Progenitor cell of endocrine pancreas (in vitro differentiated cells): ENCODE results near the gene ARHGAP26. TPM values are rescaled to one million over a fixed set of nuclear protein-coding genes. Genes with fewer than 3 reads are reported as not detected.

Experiments used
- DNase-seq: peaks from one replicate; pipeline ENCODE4 v3.0.0; 2021; ENCODE audit warnings: low spot score; ENCODE audit not compliant: unreplicated experiment
- H3K27ac Mint-ChIP-seq: 2 replicates; pipeline ENCODE4 v1.8.0; 2021; ENCODE audit warnings: mild to moderate bottlenecking, moderate library complexity, mixed read lengths
- H3K27me3 Mint-ChIP-seq: 2 replicates; pipeline ENCODE4 v1.8.0; 2021; ENCODE audit warnings: mixed read lengths
- H3K36me3 Mint-ChIP-seq: 2 replicates; pipeline ENCODE4 v1.8.0; 2022; ENCODE audit warnings: mixed read lengths; ENCODE audit not compliant: insufficient read depth
- H3K4me1 Mint-ChIP-seq: 2 replicates; pipeline ENCODE4 v1.8.0; 2021; ENCODE audit warnings: low read depth, mixed read lengths
- H3K4me3 Mint-ChIP-seq: 2 replicates; pipeline ENCODE4 v1.8.0; 2021; ENCODE audit warnings: low read depth, mild to moderate bottlenecking, moderate library complexity, mixed read lengths
- H3K9me3 Mint-ChIP-seq: 2 replicates; pipeline ENCODE4 v1.8.0; 2021; ENCODE audit warnings: low read depth, mixed read lengths
- total RNA-seq: library from RNA; stranded (reverse); gene quantifications from 2 replicates; pipeline ENCODE4 v1.2.1, GENCODE V29; 2021
- TF ChIP-seq, protein P1 (sequence below): fragments of 200-600 bp; sonication (generic); IDR thresholded peaks from one replicate; pipeline ENCODE4 v1.5.0; 2021; ENCODE audit warnings: antibody characterized with exemption, mild to moderate bottlenecking; ENCODE audit not compliant: unreplicated experiment

ARHGAP26 gene
- total RNA-seq, 1 donor from 2014 or later = 21.3 TPM

DNA sequence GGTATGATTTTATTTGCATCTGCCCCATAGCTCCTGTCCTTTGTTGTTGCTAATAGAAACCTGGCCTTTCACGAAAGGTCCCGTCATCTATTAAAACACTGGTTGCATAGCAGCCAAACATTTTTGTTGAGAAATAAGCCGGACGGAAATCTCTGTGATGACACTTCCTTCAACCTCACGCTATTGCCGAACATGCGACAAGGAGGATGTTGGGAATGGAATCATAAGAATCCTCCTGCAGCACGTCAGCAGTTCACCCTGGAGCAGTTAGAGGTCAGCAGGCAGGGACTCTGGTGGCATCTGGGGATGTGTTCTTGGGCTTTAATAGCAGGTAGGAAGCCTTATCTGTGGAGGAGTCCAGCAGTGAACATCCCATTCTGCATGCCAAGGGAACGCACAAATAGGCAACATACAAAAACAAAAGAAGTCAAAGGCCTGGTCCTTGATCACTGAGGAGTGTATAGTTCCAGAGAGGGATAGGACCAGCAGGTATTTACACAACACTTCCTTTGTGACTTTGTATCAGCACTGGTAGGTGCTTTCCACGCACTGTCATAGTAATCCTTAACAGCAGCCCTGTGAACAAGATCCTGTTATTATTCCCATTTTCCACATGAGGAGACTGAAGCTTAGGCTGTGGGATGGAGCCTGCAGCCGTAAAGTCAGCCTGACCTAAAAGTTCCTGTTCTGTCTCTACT is 33.4 kb downstream of the ARHGAP26 start:
- TF ChIP-seq, protein P1, sequence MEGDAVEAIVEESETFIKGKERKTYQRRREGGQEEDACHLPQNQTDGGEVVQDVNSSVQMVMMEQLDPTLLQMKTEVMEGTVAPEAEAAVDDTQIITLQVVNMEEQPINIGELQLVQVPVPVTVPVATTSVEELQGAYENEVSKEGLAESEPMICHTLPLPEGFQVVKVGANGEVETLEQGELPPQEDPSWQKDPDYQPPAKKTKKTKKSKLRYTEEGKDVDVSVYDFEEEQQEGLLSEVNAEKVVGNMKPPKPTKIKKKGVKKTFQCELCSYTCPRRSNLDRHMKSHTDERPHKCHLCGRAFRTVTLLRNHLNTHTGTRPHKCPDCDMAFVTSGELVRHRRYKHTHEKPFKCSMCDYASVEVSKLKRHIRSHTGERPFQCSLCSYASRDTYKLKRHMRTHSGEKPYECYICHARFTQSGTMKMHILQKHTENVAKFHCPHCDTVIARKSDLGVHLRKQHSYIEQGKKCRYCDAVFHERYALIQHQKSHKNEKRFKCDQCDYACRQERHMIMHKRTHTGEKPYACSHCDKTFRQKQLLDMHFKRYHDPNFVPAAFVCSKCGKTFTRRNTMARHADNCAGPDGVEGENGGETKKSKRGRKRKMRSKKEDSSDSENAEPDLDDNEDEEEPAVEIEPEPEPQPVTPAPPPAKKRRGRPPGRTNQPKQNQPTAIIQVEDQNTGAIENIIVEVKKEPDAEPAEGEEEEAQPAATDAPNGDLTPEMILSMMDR = no peak
- no peaks in the 10 kb centered on the region for H3K27me3 Mint-ChIP-seq
- no peak for DNase-seq
- no peaks in the 10 kb centered on the region for H3K9me3 Mint-ChIP-seq
- no peak overlapping the region for H3K4me3 Mint-ChIP-seq
- no peak overlapping the region for H3K27ac Mint-ChIP-seq
- no peaks in the 10 kb centered on the region for H3K36me3 Mint-ChIP-seq
- peaks cover 38% of the 10 kb centered on the region for H3K4me1 Mint-ChIP-seq

DNA sequence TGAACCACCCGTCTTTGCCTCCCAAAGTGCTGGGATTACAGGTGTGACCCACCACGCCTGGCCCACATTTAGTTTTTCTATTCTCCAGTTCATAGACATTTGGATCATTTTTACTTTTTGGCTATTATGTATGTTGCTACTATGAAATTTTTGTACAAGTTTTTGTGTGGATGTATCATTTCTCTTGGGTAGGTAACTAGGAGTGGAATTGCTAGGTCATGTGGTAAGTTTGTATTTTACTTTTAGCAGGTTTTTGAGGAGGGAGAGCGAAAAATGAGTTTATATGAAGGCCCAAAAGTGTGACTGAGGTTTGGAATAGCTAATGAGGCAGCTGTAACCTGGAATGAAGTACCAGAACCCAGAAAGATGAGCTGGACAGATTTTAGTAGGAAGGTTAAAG is 35.2 kb downstream of the ARHGAP26 start:
- TF ChIP-seq, protein P1 = no peak
- Mint-ChIP-seq H3K4me1 (peaks cover 45% of the 10 kb centered on the region), H3K36me3 (no peaks in the 10 kb centered on the region), H3K27me3 (no peaks in the 10 kb centered on the region), H3K9me3 (no peaks in the 10 kb centered on the region), H3K4me3 (no peak overlapping the region), H3K27ac (no peak overlapping the region)
- DNase-seq = no peak

DNA sequence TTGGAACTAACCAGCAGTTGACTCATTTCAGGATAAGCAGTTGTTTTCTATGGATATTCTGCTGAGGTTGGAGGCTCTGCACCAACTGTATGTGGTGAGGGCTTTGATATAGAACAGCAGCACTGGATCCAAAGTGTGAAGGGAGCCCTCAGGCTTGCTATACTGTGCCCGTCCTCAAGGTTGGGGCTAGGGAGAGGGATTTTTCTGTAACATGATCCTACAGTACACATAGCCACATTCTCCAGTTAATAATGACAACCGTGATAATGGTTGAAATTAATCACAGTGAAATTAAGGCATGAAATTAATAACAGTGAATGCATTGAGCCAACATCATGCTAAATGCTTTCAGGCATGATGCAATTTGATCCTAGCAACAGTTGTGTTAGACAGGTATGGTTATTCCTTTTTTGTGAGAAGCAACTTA is 36.7 kb downstream of the ARHGAP26 start:
- Mint-ChIP-seq H3K36me3 (no peaks in the 10 kb centered on the region), H3K9me3 (no peaks in the 10 kb centered on the region), H3K4me3 (no peak overlapping the region), H3K27ac (peak overlapping the region; percentile 31), H3K27me3 (no peaks in the 10 kb centered on the region), H3K4me1 (peaks cover 31% of the 10 kb centered on the region)
- DNase-seq = no peak
- TF ChIP-seq, protein P1 = peak; percentile 7

DNA sequence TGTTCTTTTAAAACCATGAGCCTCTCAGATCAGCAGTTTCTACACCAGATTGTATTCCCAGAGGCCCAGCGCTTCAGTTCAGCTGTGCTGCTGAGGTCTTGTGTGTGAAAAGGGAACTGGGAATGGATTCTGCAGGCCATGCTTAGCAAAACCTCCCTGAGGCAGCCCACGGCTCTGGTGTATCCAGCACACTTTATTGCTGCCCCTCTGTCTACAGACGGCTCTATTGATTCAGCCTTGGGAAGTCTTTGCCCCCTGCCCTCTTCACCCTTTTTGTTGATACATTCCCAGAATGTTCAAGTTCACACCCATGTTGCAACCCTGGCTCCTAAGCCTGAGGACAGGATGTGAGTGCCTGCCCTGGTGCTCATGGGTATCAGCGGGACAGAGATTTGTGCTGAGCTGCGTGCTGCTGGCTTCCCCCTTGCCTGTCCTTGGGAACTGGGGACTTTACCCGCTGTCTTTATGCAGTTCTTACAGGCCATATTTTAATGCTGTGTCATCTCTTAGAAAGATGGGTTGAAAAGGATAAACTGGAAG is 37.3 kb downstream of the ARHGAP26 start:
- no peaks in the 10 kb centered on the region for H3K27me3 Mint-ChIP-seq
- H3K4me3 Mint-ChIP-seq = peak overlapping the region; percentile 14
- TF ChIP-seq, protein P1 = no peak
- H3K36me3 Mint-ChIP-seq = no peaks in the 10 kb centered on the region
- no peaks in the 10 kb centered on the region for H3K9me3 Mint-ChIP-seq
- no peak for DNase-seq
- H3K4me1 Mint-ChIP-seq = peaks cover 28% of the 10 kb centered on the region
- H3K27ac Mint-ChIP-seq = peak overlapping the region; percentile 56

DNA sequence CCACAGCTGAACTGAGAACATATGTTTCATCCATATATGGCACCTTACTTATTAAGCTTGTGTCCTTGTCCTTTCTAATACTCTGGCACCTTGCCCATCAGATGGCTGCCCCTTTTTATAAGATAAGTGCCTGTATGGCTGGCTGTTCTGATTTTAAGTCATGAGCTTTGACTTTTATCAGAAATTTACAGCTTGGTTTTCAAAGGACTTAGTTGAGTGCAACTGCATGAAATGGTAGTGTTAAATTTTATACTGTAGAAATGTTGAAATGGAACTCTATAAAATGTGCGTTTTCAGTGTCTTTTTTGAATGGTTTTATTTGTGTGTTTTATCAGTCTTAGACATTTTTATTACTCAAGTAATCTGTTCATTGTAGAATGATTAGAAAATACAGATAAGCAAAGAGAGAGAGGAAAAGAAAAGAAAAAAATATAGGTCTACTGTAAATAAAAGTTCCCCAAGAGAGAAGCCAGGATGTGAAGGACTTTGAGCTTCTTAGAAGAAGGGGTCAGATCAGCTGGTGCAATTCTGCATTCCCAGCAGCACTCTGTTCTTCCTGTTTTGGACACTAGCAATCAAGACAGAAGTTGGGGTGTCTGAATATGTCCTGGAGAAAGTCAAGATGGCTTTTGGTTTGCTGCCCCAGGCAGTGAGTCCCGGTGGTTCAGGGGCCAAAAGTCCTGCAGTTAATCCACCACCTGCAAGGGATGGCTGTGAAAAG is 38.9 kb downstream of the ARHGAP26 start:
- Mint-ChIP-seq H3K36me3 (no peaks in the 10 kb centered on the region), H3K27me3 (no peaks in the 10 kb centered on the region), H3K9me3 (no peaks in the 10 kb centered on the region), H3K27ac (no peak overlapping the region), H3K4me1 (peaks cover 28% of the 10 kb centered on the region), H3K4me3 (no peak overlapping the region)
- no peak for DNase-seq
- TF ChIP-seq, protein P1 = no peak
